HUES64 (cell line): ENCODE measurements around the gene EPM2A.
"Not testable (repeated sequence)": the region's sequence is repeated elsewhere in the genome, so short reads cannot be mapped to it uniquely, and the experiment has no call there.

ENCODE experiments used
- H3K27ac ChIP-seq: 2 replicates; pipeline ENCODE4 v1.7.0; 2013; ENCODE audit warnings: low read depth, low read length, inconsistent platforms
- H3K27me3 ChIP-seq: 2 replicates; pipeline ENCODE4 v1.6.1; 2013; ENCODE audit warnings: mild to moderate bottlenecking, low read length; ENCODE audit not compliant: insufficient read depth
- H3K36me3 ChIP-seq: 2 replicates; pipeline ENCODE4 v1.6.1; 2013; ENCODE audit warnings: mild to moderate bottlenecking, low read length; ENCODE audit not compliant: insufficient read depth
- H3K4me1 ChIP-seq: 2 replicates; pipeline ENCODE4 v1.6.1; 2013; ENCODE audit warnings: mild to moderate bottlenecking, low read length, moderate library complexity; ENCODE audit not compliant: insufficient read depth
- H3K4me3 ChIP-seq: 2 replicates; pipeline ENCODE4 v1.5.1; 2013; ENCODE audit warnings: mild to moderate bottlenecking, low read length, moderate library complexity
- H3K9ac ChIP-seq: 2 replicates; pipeline ENCODE4 v1.6.1; 2013; ENCODE audit warnings: mild to moderate bottlenecking, low read depth, low read length
- H3K9me3 ChIP-seq: 2 replicates; pipeline ENCODE4 v1.6.1; 2013; ENCODE audit warnings: low read depth, low read length; ENCODE audit not compliant: insufficient read depth
- WGBS: fragments of 150-250, 120-280 bp; methylation state at CpG from one replicate; pipeline ENCODE4 v1.1.7; 2013; ENCODE audit warnings: missing lambda C conversion rate; 5-methylcytosine and 5-hydroxymethylcytosine counted together

Gene EPM2A

GRCh38 chr6:145711372-145711771, 23.9 kb downstream of the EPM2A start:
- H3K9me3 ChIP-seq, result peaks cover 14% of the 10 kb centered on the region
- no peak overlapping the region for H3K4me3 ChIP-seq
- no peak overlapping the region for H3K27ac ChIP-seq
- no peaks in the 10 kb centered on the region; the same call in 1 of the 2 replicates for H3K36me3 ChIP-seq
- H3K9ac ChIP-seq, result no peak overlapping the region
- no peaks in the 10 kb centered on the region for H3K27me3 ChIP-seq
- no peaks in the 10 kb centered on the region for H3K4me1 ChIP-seq

- H3K36me3 ChIP-seq, result no peaks in the 10 kb centered on the region; the same call in 1 of the 2 replicates
- WGBS, result 95% methylated on average over 5 of the region's 5 CpGs
- H3K9ac ChIP-seq, result no peak overlapping the region
- no peak overlapping the region for H3K27ac ChIP-seq
- no peaks in the 10 kb centered on the region for H3K4me1 ChIP-seq
- peaks cover 9% of the 10 kb centered on the region for H3K9me3 ChIP-seq
- no peaks in the 10 kb centered on the region for H3K27me3 ChIP-seq
- H3K4me3 ChIP-seq, result no peak overlapping the region
Observed at GRCh38 chr6:145707397-145707796, 27.9 kb downstream of the EPM2A start.

- Histone ChIP-seq H3K4me1 (no peaks in the 10 kb centered on the region), H3K27ac (no peak overlapping the region), H3K9me3 (peaks cover 9% of the 10 kb centered on the region), H3K9ac (no peak overlapping the region), H3K27me3 (no peaks in the 10 kb centered on the region), H3K4me3 (no peak overlapping the region), H3K36me3 (no peaks in the 10 kb centered on the region; the same call in 1 of the 2 replicates)
- WGBS, result 78% methylated on average over 1 of the region's 2 CpGs
Observed at GRCh38 chr6:145705561-145705960, 29.8 kb downstream of the EPM2A start.

- Histone ChIP-seq H3K36me3 (no peaks in the 10 kb centered on the region; the same call in 1 of the 2 replicates), H3K4me3 (no peak overlapping the region), H3K4me1 (no peaks in the 10 kb centered on the region), H3K9me3 (peaks cover 9% of the 10 kb centered on the region), H3K9ac (no peak overlapping the region), H3K27me3 (no peaks in the 10 kb centered on the region), H3K27ac (no peak overlapping the region)
- WGBS, result 95% methylated on average over 2 of the region's 3 CpGs
Observed at GRCh38 chr6:145704143-145704781, 31.1 kb downstream of the EPM2A start.

- H3K4me1 ChIP-seq, result no peaks in the 10 kb centered on the region
- 0 out of 2 replicates have a peak, but pooled peaks cover 3% of the 10 kb centered on the region for H3K9me3 ChIP-seq
- H3K36me3 ChIP-seq, result no peaks in the 10 kb centered on the region
- H3K27ac ChIP-seq, result no peak overlapping the region
- no peak overlapping the region for H3K4me3 ChIP-seq
- no peaks in the 10 kb centered on the region for H3K27me3 ChIP-seq
- no peak overlapping the region for H3K9ac ChIP-seq
Observed at GRCh38 chr6:145699462-145699861, 35.9 kb downstream of the EPM2A start.

- H3K4me1 ChIP-seq, H3K36me3 ChIP-seq, H3K27me3 ChIP-seq, H3K27ac ChIP-seq, H3K4me3 ChIP-seq, H3K9ac ChIP-seq, H3K9me3 ChIP-seq: not testable (repeated sequence)
- WGBS, result 96% methylated on average over 11 of the region's 12 CpGs
Observed at GRCh38 chr6:145697401-145697800, 37.9 kb downstream of the EPM2A start.

GRCh38 chr6:145694083-145694737, 41.1 kb downstream of the EPM2A start:
- Histone ChIP-seq H3K27ac (no peak overlapping the region), H3K36me3 (no peaks in the 10 kb centered on the region), H3K27me3 (no peaks in the 10 kb centered on the region), H3K9ac (no peak overlapping the region), H3K4me1 (peaks cover 4% of the 10 kb centered on the region), H3K4me3 (no peak overlapping the region), H3K9me3 (0 out of 2 replicates have a peak, but pooled peaks cover 3% of the 10 kb centered on the region)
- WGBS, result 97% methylated on average over 4 of the region's 4 CpGs

- Histone ChIP-seq H3K9me3 (no peaks in the 10 kb centered on the region), H3K36me3 (no peaks in the 10 kb centered on the region), H3K4me1 (peaks cover 4% of the 10 kb centered on the region), H3K9ac (no peak overlapping the region), H3K4me3 (no peak overlapping the region), H3K27ac (no peak overlapping the region), H3K27me3 (no peaks in the 10 kb centered on the region)
- 100% methylated on average over 2 of the region's 2 CpGs for WGBS
Observed at GRCh38 chr6:145690969-145691368, 44.4 kb downstream of the EPM2A start.

- H3K4me3 ChIP-seq, result no peak overlapping the region
- H3K27me3 ChIP-seq, result no peaks in the 10 kb centered on the region
- WGBS, result 95% methylated on average over 2 of the region's 2 CpGs
- no peaks in the 10 kb centered on the region for H3K36me3 ChIP-seq
- no peak overlapping the region for H3K9ac ChIP-seq
- no peak overlapping the region for H3K27ac ChIP-seq
- H3K4me1 ChIP-seq, result peaks cover 4% of the 10 kb centered on the region
- H3K9me3 ChIP-seq, result no peaks in the 10 kb centered on the region
Observed at GRCh38 chr6:145689529-145689928, 45.8 kb downstream of the EPM2A start.

- 89% methylated on average over 1 of the region's 1 CpG for WGBS
- no peak overlapping the region for H3K27ac ChIP-seq
- no peaks in the 10 kb centered on the region for H3K27me3 ChIP-seq
- no peak overlapping the region for H3K9ac ChIP-seq
- H3K4me1 ChIP-seq, result peaks cover 4% of the 10 kb centered on the region
- H3K9me3 ChIP-seq, result no peaks in the 10 kb centered on the region
- no peak overlapping the region for H3K4me3 ChIP-seq
- no peaks in the 10 kb centered on the region for H3K36me3 ChIP-seq
Observed at GRCh38 chr6:145688493-145688905, 46.8 kb downstream of the EPM2A start.

GRCh38 chr6:145685932-145686331, 49.4 kb downstream of the EPM2A start:
- no peaks in the 10 kb centered on the region for H3K27me3 ChIP-seq
- 96% methylated on average over 2 of the region's 2 CpGs for WGBS
- 0 out of 2 replicates have a peak, but pooled peaks cover 6% of the 10 kb centered on the region for H3K36me3 ChIP-seq
- no peak overlapping the region for H3K9ac ChIP-seq
- no peak overlapping the region for H3K4me3 ChIP-seq
- no peaks in the 10 kb centered on the region for H3K4me1 ChIP-seq
- H3K27ac ChIP-seq, result no peak overlapping the region
- 0 out of 2 replicates have a peak, but pooled peaks cover 8% of the 10 kb centered on the region for H3K9me3 ChIP-seq
